Type B pancreatic cell (in vitro differentiated cells): ENCODE data around the gene WNT2B. TPM values are rescaled to one million over a fixed set of nuclear protein-coding genes. Genes with fewer than 3 reads are reported as not detected.

ENCODE experiments used
- DNase-seq: peaks from one replicate; pipeline ENCODE4 v3.0.0; 2021; ENCODE audit warnings: mixed read lengths; ENCODE audit not compliant: unreplicated experiment; ENCODE audit errors: extremely low spot score
- H3K27ac Mint-ChIP-seq: 2 replicates; pipeline ENCODE4 v1.8.0; 2021; ENCODE audit warnings: mild to moderate bottlenecking, mixed read lengths
- H3K27me3 Mint-ChIP-seq: 2 replicates; pipeline ENCODE4 v1.8.0; 2021; ENCODE audit warnings: mixed read lengths
- H3K36me3 Mint-ChIP-seq: 2 replicates; pipeline ENCODE4 v1.8.0; 2021; ENCODE audit warnings: mixed read lengths
- H3K4me1 Mint-ChIP-seq: one replicate; pipeline ENCODE4 v1.8.0; 2021; ENCODE audit warnings: mixed read lengths; ENCODE audit not compliant: unreplicated experiment
- H3K4me3 Mint-ChIP-seq: 2 replicates; pipeline ENCODE4 v1.8.0; 2021; ENCODE audit warnings: mild to moderate bottlenecking, mixed read lengths
- H3K9me3 Mint-ChIP-seq: 2 replicates; pipeline ENCODE4 v1.8.0; 2021; ENCODE audit warnings: mixed read lengths
- CTCF ChIP-seq: fragments of 200-600 bp; sonication (generic); conservative IDR thresholded peaks from 2 replicates; pipeline ENCODE4 v1.5.0; 2021; ENCODE audit warnings: antibody characterized with exemption, mild to moderate bottlenecking
- total RNA-seq: library from RNA; stranded (reverse); gene quantifications from 2 replicates; pipeline ENCODE4 v1.2.1, GENCODE V29; 2021; ENCODE audit warnings: low replicate concordance

Gene WNT2B
- total RNA-seq, 1 donor from 2014 or later: 41.0 TPM

- peaks cover 81% of the 10 kb centered on the region for H3K27me3 Mint-ChIP-seq
- no peaks in the 10 kb centered on the region for H3K9me3 Mint-ChIP-seq
- peak; percentile 75 for TF ChIP-seq CTCF
- no peak overlapping the region for H3K27ac Mint-ChIP-seq
- H3K4me3 Mint-ChIP-seq: peak overlapping the region; percentile 86
- H3K4me1 Mint-ChIP-seq: peaks cover 24% of the 10 kb centered on the region
- H3K36me3 Mint-ChIP-seq: peaks cover 4% of the 10 kb centered on the region
- DNase-seq: peak; percentile 79
Observed at GRCh38 chr1:112501810-112502641, 6.7 kb upstream of the WNT2B start.

- peaks cover 4% of the 10 kb centered on the region for H3K36me3 Mint-ChIP-seq
- TF ChIP-seq CTCF: no peak
- H3K9me3 Mint-ChIP-seq: no peaks in the 10 kb centered on the region
- no peak for DNase-seq
- peaks cover 24% of the 10 kb centered on the region for H3K4me1 Mint-ChIP-seq
- H3K27ac Mint-ChIP-seq: no peak overlapping the region
- H3K4me3 Mint-ChIP-seq: peak overlapping the region; percentile 86
- H3K27me3 Mint-ChIP-seq: peaks cover 84% of the 10 kb centered on the region
Observed at GRCh38 chr1:112502826-112503225, 5.9 kb upstream of the WNT2B start.

- Mint-ChIP-seq H3K27ac (peak overlapping the region; percentile 18), H3K4me3 (peak overlapping the region; percentile 68), H3K4me1 (peaks cover 24% of the 10 kb centered on the region), H3K9me3 (no peaks in the 10 kb centered on the region), H3K36me3 (peaks cover 4% of the 10 kb centered on the region), H3K27me3 (peaks cover 81% of the 10 kb centered on the region)
- no peak for TF ChIP-seq CTCF
- no peak for DNase-seq
Observed at GRCh38 chr1:112504001-112504660, 4.6 kb upstream of the WNT2B start.

GRCh38 chr1:112504661-112505399, 3.9 kb upstream of the WNT2B start:
- Mint-ChIP-seq H3K9me3 (no peaks in the 10 kb centered on the region), H3K27me3 (peaks cover 81% of the 10 kb centered on the region), H3K4me3 (peak overlapping the region; percentile 68), H3K36me3 (peaks cover 4% of the 10 kb centered on the region), H3K27ac (peak overlapping the region; percentile 18), H3K4me1 (peaks cover 25% of the 10 kb centered on the region)
- TF ChIP-seq CTCF: no peak
- no peak for DNase-seq

- no peak for DNase-seq
- Mint-ChIP-seq H3K4me1 (peaks cover 31% of the 10 kb centered on the region), H3K27ac (peak overlapping the region; percentile 18), H3K9me3 (no peaks in the 10 kb centered on the region), H3K27me3 (peaks cover 84% of the 10 kb centered on the region), H3K4me3 (peak overlapping the region; percentile 36), H3K36me3 (peaks cover 4% of the 10 kb centered on the region)
- no peak for TF ChIP-seq CTCF
Observed at GRCh38 chr1:112505400-112505785, 3.4 kb upstream of the WNT2B start.
